Astrocyte (in vitro differentiated cells and primary cell): ENCODE data around the gene TNFRSF9. TPM values are rescaled to one million over a fixed set of nuclear protein-coding genes. Genes with fewer than 3 reads are reported as not detected.
"Not testable (repeated sequence)": the region's sequence is repeated elsewhere in the genome, so short reads cannot be mapped to it uniquely, and the experiment has no call there.

Source experiments
- DNase-seq: peaks from one replicate; pipeline ENCODE4 v3.0.0-alpha.2; 2010; ENCODE audit warnings: low read depth
- FAIRE-seq: peaks from 2 replicates; lab custom pipeline; 2011; peaks lifted over from hg19 to GRCh38; lab: Jason Lieb, UNC
- H2AFZ ChIP-seq: 2 replicates; pipeline ENCODE4 v1.6.0; 2012; ENCODE audit warnings: low read depth, low read length, inconsistent platforms
- H3K27ac ChIP-seq: 2 replicates; pipeline ENCODE4 v1.5.1; 2011; ENCODE audit warnings: low read depth, low read length, inconsistent platforms
- H3K27me3 ChIP-seq: 2 replicates; pipeline ENCODE4 v1.6.0; 2011; ENCODE audit warnings: low read length, inconsistent platforms; ENCODE audit not compliant: insufficient read depth
- H3K36me3 ChIP-seq: 2 replicates; pipeline ENCODE4 v1.5.1; 2011; ENCODE audit warnings: low read length, inconsistent platforms; ENCODE audit not compliant: insufficient read depth
- H3K4me1 ChIP-seq: 2 replicates; pipeline ENCODE4 v1.5.1; 2011; ENCODE audit warnings: low read length, inconsistent platforms; ENCODE audit not compliant: insufficient read depth
- H3K4me2 ChIP-seq: 2 replicates; pipeline ENCODE4 v1.6.0; 2012; ENCODE audit warnings: low read length, inconsistent platforms
- H3K4me3 ChIP-seq: 2 replicates; pipeline ENCODE4 v1.5.1; 2011; ENCODE audit warnings: low read depth, mild to moderate bottlenecking, low read length, inconsistent platforms; ENCODE audit not compliant: insufficient read depth
- H3K79me2 ChIP-seq: 2 replicates; pipeline ENCODE4 v1.6.0; 2012; ENCODE audit warnings: mild to moderate bottlenecking, low read length, inconsistent platforms; ENCODE audit not compliant: insufficient read depth
- H3K9ac ChIP-seq: 2 replicates; pipeline ENCODE4 v1.6.0; 2012; ENCODE audit warnings: mild to moderate bottlenecking, low read length, inconsistent platforms
- H3K9me3 ChIP-seq: 2 replicates; pipeline ENCODE4 v1.5.1; 2012; ENCODE audit warnings: low read depth, mild to moderate bottlenecking, low read length, inconsistent platforms; ENCODE audit not compliant: insufficient read depth
- H4K20me1 ChIP-seq: 2 replicates; pipeline ENCODE4 v1.6.0; 2012; ENCODE audit warnings: low read length, inconsistent platforms; ENCODE audit not compliant: insufficient read depth
- H3K27ac Mint-ChIP-seq: one replicate; pipeline ENCODE4 v1.8.0; 2021; ENCODE audit warnings: mild to moderate bottlenecking, mixed read lengths; ENCODE audit not compliant: unreplicated experiment
- H3K27me3 Mint-ChIP-seq: one replicate; pipeline ENCODE4 v1.8.0; 2021; ENCODE audit warnings: low read depth, mixed read lengths; ENCODE audit not compliant: unreplicated experiment
- H3K36me3 Mint-ChIP-seq: one replicate; pipeline ENCODE4 v1.8.0; 2021; ENCODE audit warnings: low read depth, mixed read lengths; ENCODE audit not compliant: unreplicated experiment
- H3K4me1 Mint-ChIP-seq: one replicate; pipeline ENCODE4 v1.8.0; 2021; ENCODE audit warnings: low read depth, mixed read lengths; ENCODE audit not compliant: unreplicated experiment
- H3K4me3 Mint-ChIP-seq: one replicate; pipeline ENCODE4 v1.8.0; 2021; ENCODE audit warnings: mild to moderate bottlenecking, moderate library complexity, mixed read lengths; ENCODE audit not compliant: unreplicated experiment
- H3K9me3 Mint-ChIP-seq: one replicate; pipeline ENCODE4 v1.8.0; 2021; ENCODE audit warnings: mild to moderate bottlenecking, mixed read lengths; ENCODE audit not compliant: unreplicated experiment
- CTCF ChIP-seq: IDR thresholded peaks from 2 replicates; pipeline ENCODE4 v1.5.1; 2011; ENCODE audit warnings: low read depth, mild to moderate bottlenecking, inconsistent platforms, low read length, moderate library complexity; ENCODE audit not compliant: insufficient read depth
- EZH2 ChIP-seq: IDR thresholded peaks from 2 replicates; pipeline ENCODE4 v1.6.1; 2012; ENCODE audit warnings: mild to moderate bottlenecking, low read length, inconsistent platforms; ENCODE audit not compliant: insufficient read depth
- total RNA-seq: library from RNA; stranded (reverse); gene quantifications from 2 replicates; pipeline ENCODE4 v1.2.1, GENCODE V29; 2021

Gene TNFRSF9
- total RNA-seq, 1 donor from 2014 or later: 3.4 TPM

- H3K79me2 ChIP-seq: no peaks in the 10 kb centered on the region
- Mint-ChIP-seq H3K4me1 (no peaks in the 10 kb centered on the region), H3K27me3 (no peaks in the 10 kb centered on the region), H3K4me3 (no peak overlapping the region), H3K9me3 (peaks cover 2% of the 10 kb centered on the region), H3K36me3 (peaks cover 3% of the 10 kb centered on the region), H3K27ac (no peak overlapping the region)
- no peak for FAIRE-seq
- H3K4me1 ChIP-seq: no peaks in the 10 kb centered on the region
- no peaks in the 10 kb centered on the region for H3K36me3 ChIP-seq
- no peak overlapping the region for H3K9ac ChIP-seq
- H3K9me3 ChIP-seq: no peaks in the 10 kb centered on the region
- no peak overlapping the region for H3K4me2 ChIP-seq
- H3K27ac ChIP-seq: no peak overlapping the region
- no peaks in the 10 kb centered on the region for H4K20me1 ChIP-seq
- no peak for TF ChIP-seq EZH2
- no peak for TF ChIP-seq CTCF
- DNase-seq: no peak
- no peak overlapping the region for H3K4me3 ChIP-seq
- H2AFZ ChIP-seq: no peak overlapping the region
- H3K27me3 ChIP-seq: peaks cover 4% of the 10 kb centered on the region
These were observed 12.4 kb downstream of the TNFRSF9 start for GRCh38 chr1:7928247-7928646.

- H3K4me3 Mint-ChIP-seq, H3K27me3 ChIP-seq, H3K9ac ChIP-seq, H3K9me3 Mint-ChIP-seq, H3K4me1 Mint-ChIP-seq, DNase-seq, H4K20me1 ChIP-seq, FAIRE-seq, H3K4me3 ChIP-seq, H3K9me3 ChIP-seq, H3K36me3 Mint-ChIP-seq, H3K4me1 ChIP-seq, H3K4me2 ChIP-seq, H3K27ac ChIP-seq, H3K79me2 ChIP-seq, H3K36me3 ChIP-seq, H2AFZ ChIP-seq, H3K27me3 Mint-ChIP-seq, H3K27ac Mint-ChIP-seq: not testable (repeated sequence)
These were observed 13.6 kb downstream of the TNFRSF9 start for GRCh38 chr1:7927061-7927460.

DNA sequence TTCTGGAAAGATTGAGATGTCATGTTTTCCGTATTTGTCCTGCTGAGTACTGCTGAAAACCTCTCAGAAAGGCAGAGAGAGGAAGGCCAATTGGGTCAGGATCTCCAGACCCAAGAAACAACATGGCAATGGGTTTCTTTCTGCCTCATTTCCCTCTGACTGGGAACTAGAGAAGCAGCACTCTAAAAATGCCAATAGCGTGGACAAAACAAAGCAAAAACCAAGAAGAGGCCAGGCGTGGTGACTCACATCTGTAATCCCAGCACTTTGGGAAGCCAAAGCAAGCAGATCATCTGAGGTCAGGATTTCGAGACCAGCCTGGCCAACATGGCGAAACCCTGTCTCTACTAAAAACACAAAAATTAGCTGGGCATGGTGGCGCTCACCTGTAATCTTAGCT lies 18.3 kb downstream of the TNFRSF9 start:
- no peaks in the 10 kb centered on the region for H3K9me3 ChIP-seq
- no peak overlapping the region for H3K9ac ChIP-seq
- Mint-ChIP-seq H3K4me3 (no peak overlapping the region), H3K9me3 (no peaks in the 10 kb centered on the region), H3K4me1 (peaks cover 6% of the 10 kb centered on the region), H3K36me3 (no peaks in the 10 kb centered on the region), H3K27me3 (no peaks in the 10 kb centered on the region), H3K27ac (no peak overlapping the region)
- TF ChIP-seq CTCF (no peak), EZH2 (no peak)
- H2AFZ ChIP-seq: peak overlapping the region; percentile 62
- H3K27me3 ChIP-seq: no peaks in the 10 kb centered on the region
- peak overlapping the region; percentile 3 for H3K4me2 ChIP-seq
- no peaks in the 10 kb centered on the region for H4K20me1 ChIP-seq
- H3K36me3 ChIP-seq: no peaks in the 10 kb centered on the region
- no peaks in the 10 kb centered on the region for H3K79me2 ChIP-seq
- no peak overlapping the region for H3K4me3 ChIP-seq
- DNase-seq: peak; percentile 58
- no peak overlapping the region for H3K27ac ChIP-seq
- no peak for FAIRE-seq
- H3K4me1 ChIP-seq: peaks cover 11% of the 10 kb centered on the region
